Activated T-helper 2 cell treated with anti-CD3 and anti-CD28 coated beads, Interferon-gamma antibody, Interleukin-2, Interleukin-4, amounts not matched to agents 10 μg/mL and 5 μg/mL and 100 μg/mL, durations not matched to agents 14 hours and 24 hours and 36 hours (primary cell): ENCODE results near the gene TNFSF10. TPM values are rescaled to one million over a fixed set of nuclear protein-coding genes. Genes with fewer than 3 reads are reported as not detected.
"Not testable (repeated sequence)": the region's sequence is repeated elsewhere in the genome, so short reads cannot be mapped to it uniquely, and the experiment has no call there.

ENCODE experiments used
- DNase-seq: peaks from one replicate; pipeline ENCODE4 v3.0.0; 2021; ENCODE audit warnings: low spot score
- H3K27ac Mint-ChIP-seq: one replicate; pipeline ENCODE4 v1.8.0; 2021; ENCODE audit warnings: mixed read lengths
- H3K27me3 Mint-ChIP-seq: one replicate; pipeline ENCODE4 v1.8.0; 2021; ENCODE audit warnings: low read depth, mixed read lengths
- H3K36me3 Mint-ChIP-seq: one replicate; pipeline ENCODE4 v1.8.0; 2021; ENCODE audit warnings: low read depth, mixed read lengths
- H3K4me1 Mint-ChIP-seq: one replicate; pipeline ENCODE4 v1.8.0; 2021; ENCODE audit warnings: low read depth, mixed read lengths
- H3K4me3 Mint-ChIP-seq: one replicate; pipeline ENCODE4 v1.8.0; 2021; ENCODE audit warnings: low read depth, mild to moderate bottlenecking, moderate library complexity, mixed read lengths
- H3K9me3 Mint-ChIP-seq: one replicate; pipeline ENCODE4 v1.8.0; 2021; ENCODE audit warnings: mixed read lengths
- intact Hi-C: fragments of 100-400 bp; cut with micrococcal nuclease; formaldehyde crosslinking; loops from one replicate; pipeline ENCODE4 v1.15.1; 2023
- total RNA-seq: library from RNA; stranded (reverse); gene quantifications from 2 replicates; pipeline ENCODE4 v1.2.3, GENCODE V29; 2022

The TNFSF10 gene
- total RNA-seq, 1 donor from 2014 or later = 54.8 TPM

DNA sequence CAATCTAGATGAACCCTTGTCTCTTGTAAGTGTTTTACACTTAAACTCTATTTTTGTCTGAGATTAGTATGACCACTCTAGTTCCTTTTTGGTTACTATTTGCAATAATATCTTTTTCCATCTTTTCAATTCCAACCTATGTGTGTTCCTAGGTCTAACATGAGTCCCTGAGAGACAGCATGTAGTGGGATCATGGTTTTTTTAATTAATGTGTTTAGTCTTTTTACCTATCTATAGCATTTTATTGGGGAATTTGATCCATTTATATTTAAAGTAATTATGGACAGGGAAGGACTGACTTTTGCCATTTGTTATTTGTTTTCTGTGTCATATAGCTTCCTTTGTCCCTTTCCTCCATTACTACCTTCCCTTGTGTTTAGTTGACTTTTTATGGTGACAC, 21.7 kb downstream of the TNFSF10 start:
- H3K4me3 Mint-ChIP-seq = no peak overlapping the region
- peaks cover 30% of the 10 kb centered on the region for H3K9me3 Mint-ChIP-seq
- intact Hi-C loops = no loop called here
- DNase-seq = no peak
- H3K27me3 Mint-ChIP-seq = no peaks in the 10 kb centered on the region
- no peak overlapping the region for H3K27ac Mint-ChIP-seq
- H3K36me3 Mint-ChIP-seq = peaks cover 48% of the 10 kb centered on the region
- peaks cover 9% of the 10 kb centered on the region for H3K4me1 Mint-ChIP-seq

DNA sequence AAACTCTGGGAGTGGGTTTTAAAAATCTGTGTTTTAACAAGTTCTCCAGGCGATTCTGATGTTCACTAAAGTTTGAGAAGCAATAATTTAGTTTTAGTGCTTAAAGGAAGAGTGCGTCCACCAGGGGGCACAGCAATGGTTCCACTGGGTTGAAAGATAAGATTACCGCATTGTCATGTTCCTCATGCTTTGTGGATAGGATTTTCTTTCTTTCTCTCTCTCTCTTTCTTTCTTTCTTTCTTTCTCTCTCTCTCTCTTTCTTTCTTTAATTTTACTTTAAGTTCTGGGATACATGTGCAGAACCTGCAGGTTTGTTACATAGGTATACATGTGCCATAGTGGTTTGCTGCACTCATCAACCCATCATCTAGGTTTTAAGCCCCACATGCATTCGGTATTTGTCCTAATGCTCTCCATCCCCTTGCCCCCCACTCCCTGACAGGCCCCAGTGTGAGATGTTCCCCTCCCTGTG, 33.0 kb downstream of the TNFSF10 start:
- Mint-ChIP-seq H3K27me3 (peaks cover 10% of the 10 kb centered on the region), H3K4me1 (peaks cover 19% of the 10 kb centered on the region), H3K27ac (peak overlapping the region; percentile 44)
- not testable (repeated sequence) for H3K36me3 Mint-ChIP-seq, H3K9me3 Mint-ChIP-seq, H3K4me3 Mint-ChIP-seq
- DNase-seq = peak; percentile 61
- intact Hi-C loops = loop anchor here (1.0 to 2.0 kb wide), 4 partner anchors 27 to 133 kb away; no protein-coding TSS in a partner anchor

DNA sequence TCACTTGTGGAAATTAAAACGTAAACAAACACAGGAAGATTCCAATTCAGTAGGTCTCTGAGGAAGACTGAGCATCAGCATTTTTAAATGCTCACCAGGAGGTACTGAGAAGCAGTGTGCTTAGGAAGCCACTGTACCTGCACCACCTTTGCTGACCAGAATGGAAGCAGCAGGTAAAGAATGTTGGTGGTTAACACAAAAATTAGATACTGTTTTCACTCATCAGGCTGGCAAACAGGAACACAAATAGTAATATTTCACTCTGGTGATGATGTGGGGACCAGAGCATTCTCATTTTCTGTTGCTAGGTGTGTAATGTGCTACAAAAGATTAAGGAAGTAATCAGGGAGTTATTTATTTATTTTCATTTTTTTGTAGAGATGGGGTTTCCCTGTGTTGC, 45.1 kb downstream of the TNFSF10 start:
- H3K36me3 Mint-ChIP-seq = no peaks in the 10 kb centered on the region
- H3K4me3 Mint-ChIP-seq = no peak overlapping the region
- intact Hi-C loops = loop anchor here (5.0 kb wide), 1 partner anchor 146 kb away; no protein-coding TSS in a partner anchor
- peaks cover 14% of the 10 kb centered on the region for H3K27me3 Mint-ChIP-seq
- peaks cover 6% of the 10 kb centered on the region for H3K9me3 Mint-ChIP-seq
- H3K27ac Mint-ChIP-seq = no peak overlapping the region
- DNase-seq = no peak
- H3K4me1 Mint-ChIP-seq = peaks cover 18% of the 10 kb centered on the region

DNA sequence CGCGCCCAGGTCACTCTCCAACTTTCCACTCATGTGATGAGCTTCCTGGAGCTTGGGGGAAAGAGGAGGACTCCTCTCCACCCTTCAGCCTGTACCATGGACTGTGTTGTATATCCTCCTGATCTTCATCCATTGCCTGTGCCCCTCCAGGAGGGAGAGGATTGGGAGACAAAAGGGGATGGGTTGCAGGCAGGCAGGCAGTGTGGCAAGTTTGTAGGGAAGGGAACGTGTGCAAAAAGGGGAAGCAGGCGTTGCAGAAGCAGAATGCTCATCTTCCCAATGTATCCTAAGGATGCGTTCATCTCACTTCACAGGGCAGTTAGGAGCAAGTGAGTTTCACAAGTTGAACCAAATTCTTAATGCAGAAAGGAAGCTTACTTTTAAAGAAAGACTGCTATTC, 46.9 kb downstream of the TNFSF10 start:
- Mint-ChIP-seq H3K4me3 (peak overlapping the region; percentile 81), H3K4me1 (peaks cover 18% of the 10 kb centered on the region), H3K9me3 (no peaks in the 10 kb centered on the region), H3K27me3 (peaks cover 12% of the 10 kb centered on the region), H3K36me3 (no peaks in the 10 kb centered on the region), H3K27ac (no peak overlapping the region)
- intact Hi-C loops = loop anchor here (5.0 kb wide), 1 partner anchor 144 kb away; no protein-coding TSS in a partner anchor
- DNase-seq = no peak

DNA sequence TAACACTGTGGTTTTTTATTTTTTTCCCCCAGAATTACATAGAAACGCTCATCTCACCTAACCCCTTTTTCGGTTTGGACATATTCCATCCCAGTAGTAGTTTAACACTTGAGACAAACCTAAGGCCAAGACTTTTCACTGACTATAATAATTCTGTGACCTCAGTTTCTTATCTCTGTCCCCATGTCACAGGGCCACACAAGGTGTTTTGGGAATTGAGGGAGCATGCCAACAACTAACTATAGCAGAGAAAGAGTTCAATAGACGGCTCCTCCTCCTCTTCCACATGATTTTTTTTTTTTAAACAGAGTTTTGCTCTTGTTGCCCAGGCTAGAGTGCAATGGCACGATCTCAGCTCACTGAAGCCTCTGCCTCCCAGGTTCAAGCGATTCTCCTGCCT, 47.5 kb downstream of the TNFSF10 start:
- intact Hi-C loops = loop anchor here (5.0 kb wide), 1 partner anchor 143 kb away; no protein-coding TSS in a partner anchor
- Mint-ChIP-seq H3K9me3 (no peaks in the 10 kb centered on the region), H3K27me3 (peaks cover 12% of the 10 kb centered on the region), H3K36me3 (no peaks in the 10 kb centered on the region), H3K4me3 (no peak overlapping the region), H3K27ac (no peak overlapping the region), H3K4me1 (peaks cover 18% of the 10 kb centered on the region)
- no peak for DNase-seq

DNA sequence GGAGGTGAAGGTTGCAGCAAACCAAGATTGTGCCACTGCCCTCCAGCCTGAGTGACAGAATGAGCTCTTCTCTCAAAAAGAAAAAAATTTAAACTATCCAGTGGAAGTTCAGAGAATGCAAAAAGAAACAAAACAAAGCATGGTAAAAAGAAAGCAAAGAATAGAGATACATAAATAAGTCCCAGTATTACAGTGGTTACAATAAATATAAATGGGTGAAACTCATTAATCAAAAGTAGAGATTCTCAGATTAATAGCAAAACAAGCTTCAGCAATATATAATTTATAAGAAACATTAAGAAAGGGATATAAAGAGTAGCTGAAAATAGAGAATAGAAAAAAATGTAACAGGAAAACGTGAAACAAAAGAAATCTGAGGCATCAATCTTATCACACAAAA, 51.3 kb downstream of the TNFSF10 start:
- intact Hi-C loops = no loop called here
- Mint-ChIP-seq H3K27me3 (peaks cover 26% of the 10 kb centered on the region), H3K4me3 (no peak overlapping the region), H3K4me1 (peaks cover 9% of the 10 kb centered on the region), H3K9me3 (no peaks in the 10 kb centered on the region), H3K36me3 (no peaks in the 10 kb centered on the region), H3K27ac (no peak overlapping the region)
- DNase-seq = no peak

DNA sequence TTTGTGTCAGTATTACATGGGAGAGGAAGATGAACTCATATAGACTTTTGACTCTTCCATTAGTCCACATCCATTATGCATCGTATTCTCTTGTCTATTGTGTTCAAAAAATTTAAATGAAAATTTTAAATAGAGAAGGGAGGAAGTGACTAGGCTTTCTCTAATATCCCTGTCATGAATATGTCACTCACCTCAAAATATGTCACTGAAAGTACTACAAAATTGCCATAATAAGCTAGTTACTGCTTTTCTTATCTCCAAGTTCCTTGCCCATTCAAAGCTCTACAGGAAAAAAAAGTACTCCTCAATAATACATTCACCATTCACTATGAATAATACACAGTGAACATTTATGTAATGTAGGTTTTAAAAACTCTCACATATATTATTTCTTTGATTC, 52.6 kb downstream of the TNFSF10 start:
- Mint-ChIP-seq H3K4me3 (no peak overlapping the region), H3K27me3 (peaks cover 27% of the 10 kb centered on the region), H3K36me3 (no peaks in the 10 kb centered on the region), H3K27ac (no peak overlapping the region), H3K9me3 (no peaks in the 10 kb centered on the region), H3K4me1 (peaks cover 8% of the 10 kb centered on the region)
- intact Hi-C loops = no loop called here
- no peak for DNase-seq

DNA sequence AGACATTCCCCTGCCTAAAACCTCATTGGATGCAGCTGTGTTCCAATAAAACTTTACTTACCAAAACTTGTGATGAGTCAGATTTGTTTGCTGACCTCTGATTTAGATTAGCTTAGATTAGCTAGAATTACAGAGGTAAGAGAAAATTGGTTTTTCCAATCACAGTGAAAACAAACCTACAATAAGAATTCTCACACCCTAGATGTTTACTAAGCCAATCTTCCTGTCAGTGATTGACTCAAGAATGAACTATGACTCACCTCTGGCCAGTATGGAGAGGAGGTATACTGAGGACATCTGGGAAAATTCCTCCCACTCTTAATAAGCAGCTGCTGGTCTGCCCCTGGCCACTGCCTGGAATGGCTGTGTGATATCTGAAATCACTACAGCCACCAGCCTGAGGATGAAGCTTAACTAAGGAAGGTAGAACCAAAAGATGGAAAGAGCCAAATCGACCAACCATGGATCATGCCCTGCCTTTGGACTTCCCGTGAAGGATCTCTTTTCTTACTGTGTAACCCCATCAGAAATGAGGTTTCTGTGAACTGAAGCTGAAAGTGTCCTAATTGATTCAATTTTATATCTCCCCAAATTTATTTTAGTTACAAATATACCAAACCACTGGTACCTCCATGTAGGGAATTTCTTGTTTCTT, 55.9 kb downstream of the TNFSF10 start:
- Mint-ChIP-seq H3K4me1 (peaks cover 8% of the 10 kb centered on the region), H3K27me3 (peaks cover 32% of the 10 kb centered on the region)

DNA sequence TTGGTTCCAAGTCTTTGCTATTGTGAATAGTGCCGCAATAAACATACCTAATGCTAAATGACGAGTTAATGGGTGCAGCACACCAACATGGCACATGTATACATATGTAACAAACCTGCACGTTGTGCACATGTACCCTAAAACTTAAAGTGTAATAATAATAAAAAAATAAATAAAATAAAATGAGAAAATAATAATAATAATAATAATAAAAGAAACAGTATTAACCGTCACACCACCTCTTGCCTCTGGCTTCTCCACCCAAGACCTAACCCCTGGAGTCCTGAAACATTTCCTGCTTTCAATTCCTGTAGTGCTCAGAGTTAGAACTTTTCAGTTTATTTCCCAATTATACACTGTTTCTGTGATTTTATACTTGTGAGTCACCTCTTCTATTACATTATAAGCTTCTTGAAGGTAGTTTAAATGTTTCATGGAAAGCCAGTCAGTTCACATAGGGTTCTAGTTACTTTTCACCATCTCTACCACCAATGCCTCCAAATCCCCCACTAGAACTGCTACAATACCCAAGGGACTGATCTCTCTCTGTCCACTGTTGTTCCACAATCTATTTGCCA, 56.6 kb downstream of the TNFSF10 start:
- Mint-ChIP-seq H3K9me3 (no peaks in the 10 kb centered on the region), H3K27me3 (peaks cover 27% of the 10 kb centered on the region), H3K36me3 (no peaks in the 10 kb centered on the region), H3K4me1 (peaks cover 11% of the 10 kb centered on the region), H3K4me3 (no peak overlapping the region), H3K27ac (no peak overlapping the region)
- no peak for DNase-seq
- intact Hi-C loops = no loop called here

More for the DNA sequence above, 55.9 kb downstream of the TNFSF10 start:
- H3K36me3 Mint-ChIP-seq = no peaks in the 10 kb centered on the region
- H3K4me3 Mint-ChIP-seq = no peak overlapping the region
- H3K27ac Mint-ChIP-seq = no peak overlapping the region
- intact Hi-C loops = no loop called here
- no peak for DNase-seq
- H3K9me3 Mint-ChIP-seq = no peaks in the 10 kb centered on the region

DNA sequence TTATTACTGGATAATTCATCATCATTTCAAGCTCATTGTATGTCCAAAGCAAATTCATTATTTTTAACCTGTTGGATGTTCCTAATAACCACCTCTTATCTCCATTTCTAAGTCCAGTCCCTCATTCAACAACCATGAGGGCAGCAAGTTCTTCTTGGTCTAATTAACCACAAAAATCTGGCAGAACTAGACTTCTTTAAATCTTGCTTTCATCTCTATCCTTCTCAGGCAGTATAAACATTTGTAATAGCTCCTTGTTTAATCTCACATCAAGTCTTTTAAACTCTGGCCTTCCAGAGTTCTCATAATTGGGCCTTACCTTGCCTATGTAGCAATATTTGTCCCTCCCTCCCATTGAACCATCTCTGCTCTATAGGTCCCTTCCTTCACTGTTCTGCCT, 57.9 kb downstream of the TNFSF10 start:
- peaks cover 11% of the 10 kb centered on the region for H3K4me1 Mint-ChIP-seq
- intact Hi-C loops = no loop called here
- DNase-seq = no peak
- peaks cover 18% of the 10 kb centered on the region for H3K27me3 Mint-ChIP-seq
- H3K27ac Mint-ChIP-seq = no peak overlapping the region
- no peak overlapping the region for H3K4me3 Mint-ChIP-seq
- no peaks in the 10 kb centered on the region for H3K36me3 Mint-ChIP-seq
- H3K9me3 Mint-ChIP-seq = no peaks in the 10 kb centered on the region

DNA sequence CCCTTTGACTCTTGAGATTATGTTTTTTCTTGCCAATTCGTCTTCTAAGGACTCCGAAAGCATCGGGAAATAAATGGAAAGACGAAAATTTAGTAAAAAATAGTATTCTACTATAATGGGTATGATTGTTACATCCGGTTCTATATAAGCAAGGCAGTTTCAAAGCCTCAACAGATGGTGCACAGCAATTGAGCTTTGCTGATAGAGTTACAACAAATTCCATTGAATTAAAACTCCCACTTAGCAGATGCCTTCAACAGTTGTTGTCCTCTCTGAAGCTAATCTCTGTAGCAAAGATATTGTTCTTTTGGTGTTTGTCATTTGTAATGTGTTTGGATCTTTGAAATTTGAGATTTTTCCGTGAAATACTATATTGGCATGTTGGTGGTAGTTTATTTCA, 58.9 kb downstream of the TNFSF10 start:
- no peak overlapping the region for H3K27ac Mint-ChIP-seq
- intact Hi-C loops = no loop called here
- H3K36me3 Mint-ChIP-seq = no peaks in the 10 kb centered on the region
- H3K4me3 Mint-ChIP-seq = no peak overlapping the region
- no peak for DNase-seq
- H3K9me3 Mint-ChIP-seq = no peaks in the 10 kb centered on the region
- peaks cover 11% of the 10 kb centered on the region for H3K4me1 Mint-ChIP-seq
- peaks cover 17% of the 10 kb centered on the region for H3K27me3 Mint-ChIP-seq

DNA sequence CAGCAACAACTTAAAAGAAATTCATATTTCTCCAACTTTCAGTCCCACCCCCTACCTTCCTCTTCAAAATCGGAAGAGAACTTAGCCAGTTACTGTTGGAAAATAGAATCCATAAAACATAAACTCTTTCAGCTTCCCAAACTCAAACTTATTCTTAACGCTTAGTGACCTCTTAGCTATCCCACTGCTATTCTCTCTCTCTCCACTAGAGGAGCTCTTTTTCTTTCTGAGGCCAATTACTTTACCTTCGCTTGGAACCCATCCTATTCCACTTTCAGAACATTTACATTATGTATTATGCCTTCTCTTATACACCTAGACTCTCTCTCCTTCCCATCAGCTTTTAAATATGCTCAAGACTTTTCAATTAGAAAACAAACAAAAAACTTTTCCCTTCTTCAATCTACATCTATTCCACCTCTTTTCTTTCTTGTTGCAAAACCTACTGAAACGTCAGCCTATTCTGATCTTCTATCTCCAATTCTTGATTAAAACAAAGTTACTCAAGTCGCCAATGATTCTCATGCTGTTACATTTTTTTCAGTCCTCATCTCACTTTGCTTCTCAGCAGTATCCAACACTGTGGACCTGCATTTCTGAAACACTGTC, 61.6 kb downstream of the TNFSF10 start:
- no peak overlapping the region for H3K27ac Mint-ChIP-seq
- H3K4me3 Mint-ChIP-seq = no peak overlapping the region
- H3K4me1 Mint-ChIP-seq = peaks cover 4% of the 10 kb centered on the region
- peaks cover 8% of the 10 kb centered on the region for H3K27me3 Mint-ChIP-seq
- no peaks in the 10 kb centered on the region for H3K36me3 Mint-ChIP-seq
- intact Hi-C loops = loop anchor here (1.0 kb wide), 1 partner anchor 162 kb away; no protein-coding TSS in a partner anchor
- no peaks in the 10 kb centered on the region for H3K9me3 Mint-ChIP-seq
- no peak for DNase-seq

DNA sequence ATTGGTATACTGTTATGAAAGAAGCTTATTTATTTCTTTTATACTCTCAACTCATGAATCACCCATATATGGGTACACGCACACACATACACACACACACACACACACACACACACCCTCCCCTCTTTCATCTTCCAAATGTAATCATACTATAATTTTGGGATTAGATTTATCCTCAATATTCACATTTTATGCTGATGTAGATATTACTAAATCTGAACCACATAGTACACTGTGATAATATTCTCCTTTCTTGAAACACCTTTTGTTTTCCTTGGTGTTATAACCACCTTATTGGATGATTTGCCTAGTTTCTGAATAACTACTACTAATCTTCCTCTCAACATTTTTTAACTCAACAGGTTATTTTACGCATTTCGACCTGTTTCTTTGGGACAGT, 66.8 kb downstream of the TNFSF10 start:
- no peak overlapping the region for H3K4me3 Mint-ChIP-seq
- H3K36me3 Mint-ChIP-seq = no peaks in the 10 kb centered on the region
- no peak overlapping the region for H3K27ac Mint-ChIP-seq
- no peaks in the 10 kb centered on the region for H3K4me1 Mint-ChIP-seq
- H3K9me3 Mint-ChIP-seq = no peaks in the 10 kb centered on the region
- no peak for DNase-seq
- peaks cover 29% of the 10 kb centered on the region for H3K27me3 Mint-ChIP-seq
- intact Hi-C loops = no loop called here
